ENCODE measurements around the gene ROPN1B. TPM values are rescaled to one million over a fixed set of nuclear protein-coding genes. Genes with fewer than 3 reads are reported as not detected.

The ROPN1B gene
- total and polyA plus RNA-seq, 2 of the 8 experiments (the other 6 are each of a cell fraction or from before 2014, with no cell fraction given), result 0.30 TPM; not detected in 1

DNA sequence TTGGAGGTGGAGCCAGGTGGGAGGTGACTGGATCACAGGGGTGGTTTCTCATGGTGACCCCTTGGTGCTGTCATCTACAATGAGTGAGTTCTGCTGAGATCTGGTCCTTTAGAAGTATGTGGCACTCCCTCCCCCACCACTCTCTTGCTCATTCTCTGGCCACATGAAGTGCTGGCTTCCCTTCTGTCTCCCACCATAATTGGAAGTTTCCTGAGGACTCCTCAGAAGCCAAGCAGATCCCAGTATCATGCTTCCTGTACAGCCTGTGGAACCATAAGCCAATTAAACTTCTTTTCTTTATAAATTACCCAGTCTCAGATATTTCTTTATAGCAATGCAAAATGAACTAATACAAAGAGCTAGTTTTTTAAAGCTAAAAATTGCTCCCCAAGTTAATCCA lies 60.3 kb downstream of the ROPN1B start (continued):
- TF ChIP-seq, protein P1, sequence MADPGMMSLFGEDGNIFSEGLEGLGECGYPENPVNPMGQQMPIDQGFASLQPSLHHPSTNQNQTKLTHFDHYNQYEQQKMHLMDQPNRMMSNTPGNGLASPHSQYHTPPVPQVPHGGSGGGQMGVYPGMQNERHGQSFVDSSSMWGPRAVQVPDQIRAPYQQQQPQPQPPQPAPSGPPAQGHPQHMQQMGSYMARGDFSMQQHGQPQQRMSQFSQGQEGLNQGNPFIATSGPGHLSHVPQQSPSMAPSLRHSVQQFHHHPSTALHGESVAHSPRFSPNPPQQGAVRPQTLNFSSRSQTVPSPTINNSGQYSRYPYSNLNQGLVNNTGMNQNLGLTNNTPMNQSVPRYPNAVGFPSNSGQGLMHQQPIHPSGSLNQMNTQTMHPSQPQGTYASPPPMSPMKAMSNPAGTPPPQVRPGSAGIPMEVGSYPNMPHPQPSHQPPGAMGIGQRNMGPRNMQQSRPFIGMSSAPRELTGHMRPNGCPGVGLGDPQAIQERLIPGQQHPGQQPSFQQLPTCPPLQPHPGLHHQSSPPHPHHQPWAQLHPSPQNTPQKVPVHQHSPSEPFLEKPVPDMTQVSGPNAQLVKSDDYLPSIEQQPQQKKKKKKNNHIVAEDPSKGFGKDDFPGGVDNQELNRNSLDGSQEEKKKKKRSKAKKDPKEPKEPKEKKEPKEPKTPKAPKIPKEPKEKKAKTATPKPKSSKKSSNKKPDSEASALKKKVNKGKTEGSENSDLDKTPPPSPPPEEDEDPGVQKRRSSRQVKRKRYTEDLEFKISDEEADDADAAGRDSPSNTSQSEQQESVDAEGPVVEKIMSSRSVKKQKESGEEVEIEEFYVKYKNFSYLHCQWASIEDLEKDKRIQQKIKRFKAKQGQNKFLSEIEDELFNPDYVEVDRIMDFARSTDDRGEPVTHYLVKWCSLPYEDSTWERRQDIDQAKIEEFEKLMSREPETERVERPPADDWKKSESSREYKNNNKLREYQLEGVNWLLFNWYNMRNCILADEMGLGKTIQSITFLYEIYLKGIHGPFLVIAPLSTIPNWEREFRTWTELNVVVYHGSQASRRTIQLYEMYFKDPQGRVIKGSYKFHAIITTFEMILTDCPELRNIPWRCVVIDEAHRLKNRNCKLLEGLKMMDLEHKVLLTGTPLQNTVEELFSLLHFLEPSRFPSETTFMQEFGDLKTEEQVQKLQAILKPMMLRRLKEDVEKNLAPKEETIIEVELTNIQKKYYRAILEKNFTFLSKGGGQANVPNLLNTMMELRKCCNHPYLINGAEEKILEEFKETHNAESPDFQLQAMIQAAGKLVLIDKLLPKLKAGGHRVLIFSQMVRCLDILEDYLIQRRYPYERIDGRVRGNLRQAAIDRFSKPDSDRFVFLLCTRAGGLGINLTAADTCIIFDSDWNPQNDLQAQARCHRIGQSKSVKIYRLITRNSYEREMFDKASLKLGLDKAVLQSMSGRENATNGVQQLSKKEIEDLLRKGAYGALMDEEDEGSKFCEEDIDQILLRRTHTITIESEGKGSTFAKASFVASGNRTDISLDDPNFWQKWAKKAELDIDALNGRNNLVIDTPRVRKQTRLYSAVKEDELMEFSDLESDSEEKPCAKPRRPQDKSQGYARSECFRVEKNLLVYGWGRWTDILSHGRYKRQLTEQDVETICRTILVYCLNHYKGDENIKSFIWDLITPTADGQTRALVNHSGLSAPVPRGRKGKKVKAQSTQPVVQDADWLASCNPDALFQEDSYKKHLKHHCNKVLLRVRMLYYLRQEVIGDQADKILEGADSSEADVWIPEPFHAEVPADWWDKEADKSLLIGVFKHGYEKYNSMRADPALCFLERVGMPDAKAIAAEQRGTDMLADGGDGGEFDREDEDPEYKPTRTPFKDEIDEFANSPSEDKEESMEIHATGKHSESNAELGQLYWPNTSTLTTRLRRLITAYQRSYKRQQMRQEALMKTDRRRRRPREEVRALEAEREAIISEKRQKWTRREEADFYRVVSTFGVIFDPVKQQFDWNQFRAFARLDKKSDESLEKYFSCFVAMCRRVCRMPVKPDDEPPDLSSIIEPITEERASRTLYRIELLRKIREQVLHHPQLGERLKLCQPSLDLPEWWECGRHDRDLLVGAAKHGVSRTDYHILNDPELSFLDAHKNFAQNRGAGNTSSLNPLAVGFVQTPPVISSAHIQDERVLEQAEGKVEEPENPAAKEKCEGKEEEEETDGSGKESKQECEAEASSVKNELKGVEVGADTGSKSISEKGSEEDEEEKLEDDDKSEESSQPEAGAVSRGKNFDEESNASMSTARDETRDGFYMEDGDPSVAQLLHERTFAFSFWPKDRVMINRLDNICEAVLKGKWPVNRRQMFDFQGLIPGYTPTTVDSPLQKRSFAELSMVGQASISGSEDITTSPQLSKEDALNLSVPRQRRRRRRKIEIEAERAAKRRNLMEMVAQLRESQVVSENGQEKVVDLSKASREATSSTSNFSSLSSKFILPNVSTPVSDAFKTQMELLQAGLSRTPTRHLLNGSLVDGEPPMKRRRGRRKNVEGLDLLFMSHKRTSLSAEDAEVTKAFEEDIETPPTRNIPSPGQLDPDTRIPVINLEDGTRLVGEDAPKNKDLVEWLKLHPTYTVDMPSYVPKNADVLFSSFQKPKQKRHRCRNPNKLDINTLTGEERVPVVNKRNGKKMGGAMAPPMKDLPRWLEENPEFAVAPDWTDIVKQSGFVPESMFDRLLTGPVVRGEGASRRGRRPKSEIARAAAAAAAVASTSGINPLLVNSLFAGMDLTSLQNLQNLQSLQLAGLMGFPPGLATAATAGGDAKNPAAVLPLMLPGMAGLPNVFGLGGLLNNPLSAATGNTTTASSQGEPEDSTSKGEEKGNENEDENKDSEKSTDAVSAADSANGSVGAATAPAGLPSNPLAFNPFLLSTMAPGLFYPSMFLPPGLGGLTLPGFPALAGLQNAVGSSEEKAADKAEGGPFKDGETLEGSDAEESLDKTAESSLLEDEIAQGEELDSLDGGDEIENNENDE (IDR thresholded peaks at IDR 0.05; ENCODE audit: insufficient replicate concordance, low read length), result no peak
- TF ChIP-seq E2F6 (IDR thresholded peaks at IDR 0.05) (no peak), CTCF (IDR thresholded peaks at IDR 0.05; ENCODE audit: control extremely low read depth in 1 of 3, insufficient read depth in 1 of 3, low read depth in 1 of 3, low read length in 3 of 3) (no peak), SP4 (IDR thresholded peaks at IDR 0.05; ENCODE audit: low read length) (no peak), POU5F1 (IDR thresholded peaks at IDR 0.05; ENCODE audit: low read depth, low read length) (no peak), RAD21 (IDR thresholded peaks at IDR 0.05 in 1 of 2, conservative IDR thresholded peaks at IDR 0.05 in 1 of 2; ENCODE audit: low read depth in 2 of 2, low read length in 2 of 2) (no peak), SIRT6 (IDR thresholded peaks at IDR 0.05; ENCODE audit: low read length) (no peak), TBP (IDR thresholded peaks at IDR 0.05; ENCODE audit: low read depth, low read length) (no peak)
